Keratinocyte (primary cell): ENCODE measurements around the gene PIP5K1A.

Experiments used
- EZH2 ChIP-seq: IDR thresholded peaks from one replicate; pipeline ENCODE4 v1.6.1; 2012; ENCODE audit warnings: inconsistent platforms, mild to moderate bottlenecking, low read length, moderate library complexity
- TF ChIP-seq, protein P1 (sequence below), 3 experiments: IDR thresholded peaks in 1 of 3; conservative IDR thresholded peaks in 1 of 3; optimal IDR thresholded peaks in 1 of 3; 2 replicates in 2 of 3; 3 replicates in 1 of 3; pipeline versions ENCODE3 to v1.5.1; 2011; ENCODE audit warnings: low read length in 3 of 3, mild to moderate bottlenecking in 3 of 3, moderate library complexity in 2 of 3, control low read depth in 1 of 3, inconsistent platforms in 1 of 3; ENCODE audit not compliant: insufficient read depth in 2 of 3; ENCODE audit errors: extremely low read depth in 1 of 3

DNA sequence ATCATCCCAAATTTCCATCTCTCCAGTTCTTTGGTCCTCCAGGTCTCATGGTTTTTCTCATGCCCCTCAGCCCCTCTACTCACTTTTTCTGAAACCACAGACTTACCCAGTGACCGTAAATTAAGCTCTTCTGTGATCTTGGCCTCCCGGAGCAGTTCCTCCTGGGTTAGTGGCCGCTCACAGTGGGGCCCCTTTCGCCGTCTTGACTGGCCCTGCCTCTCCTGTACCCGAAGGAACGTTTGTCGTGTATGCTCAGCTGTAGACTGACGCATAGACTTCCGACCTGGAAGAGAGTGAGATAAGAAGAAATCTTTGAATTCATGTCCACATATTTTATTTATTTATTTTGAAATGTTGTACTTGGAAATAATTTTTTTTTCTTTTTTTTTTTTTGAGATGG, 14.1 kb upstream of the PIP5K1A start:
- TF ChIP-seq, protein P1, sequence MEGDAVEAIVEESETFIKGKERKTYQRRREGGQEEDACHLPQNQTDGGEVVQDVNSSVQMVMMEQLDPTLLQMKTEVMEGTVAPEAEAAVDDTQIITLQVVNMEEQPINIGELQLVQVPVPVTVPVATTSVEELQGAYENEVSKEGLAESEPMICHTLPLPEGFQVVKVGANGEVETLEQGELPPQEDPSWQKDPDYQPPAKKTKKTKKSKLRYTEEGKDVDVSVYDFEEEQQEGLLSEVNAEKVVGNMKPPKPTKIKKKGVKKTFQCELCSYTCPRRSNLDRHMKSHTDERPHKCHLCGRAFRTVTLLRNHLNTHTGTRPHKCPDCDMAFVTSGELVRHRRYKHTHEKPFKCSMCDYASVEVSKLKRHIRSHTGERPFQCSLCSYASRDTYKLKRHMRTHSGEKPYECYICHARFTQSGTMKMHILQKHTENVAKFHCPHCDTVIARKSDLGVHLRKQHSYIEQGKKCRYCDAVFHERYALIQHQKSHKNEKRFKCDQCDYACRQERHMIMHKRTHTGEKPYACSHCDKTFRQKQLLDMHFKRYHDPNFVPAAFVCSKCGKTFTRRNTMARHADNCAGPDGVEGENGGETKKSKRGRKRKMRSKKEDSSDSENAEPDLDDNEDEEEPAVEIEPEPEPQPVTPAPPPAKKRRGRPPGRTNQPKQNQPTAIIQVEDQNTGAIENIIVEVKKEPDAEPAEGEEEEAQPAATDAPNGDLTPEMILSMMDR (optimal IDR thresholded peaks at IDR 0.05 in 1 of 3, IDR thresholded peaks at IDR 0.05 in 1 of 3, conservative IDR thresholded peaks at IDR 0.05 in 1 of 3; ENCODE audit: extremely low read depth in 1 of 3, insufficient read depth in 2 of 3, low read length in 3 of 3), result no peak
- TF ChIP-seq EZH2, result no peak
